Measurements from ENCODE around the gene MAP7D2.
"Not testable (repeated sequence)": the region's sequence is repeated elsewhere in the genome, so short reads cannot be mapped to it uniquely, and the experiment has no call there.

The MAP7D2 gene

DNA sequence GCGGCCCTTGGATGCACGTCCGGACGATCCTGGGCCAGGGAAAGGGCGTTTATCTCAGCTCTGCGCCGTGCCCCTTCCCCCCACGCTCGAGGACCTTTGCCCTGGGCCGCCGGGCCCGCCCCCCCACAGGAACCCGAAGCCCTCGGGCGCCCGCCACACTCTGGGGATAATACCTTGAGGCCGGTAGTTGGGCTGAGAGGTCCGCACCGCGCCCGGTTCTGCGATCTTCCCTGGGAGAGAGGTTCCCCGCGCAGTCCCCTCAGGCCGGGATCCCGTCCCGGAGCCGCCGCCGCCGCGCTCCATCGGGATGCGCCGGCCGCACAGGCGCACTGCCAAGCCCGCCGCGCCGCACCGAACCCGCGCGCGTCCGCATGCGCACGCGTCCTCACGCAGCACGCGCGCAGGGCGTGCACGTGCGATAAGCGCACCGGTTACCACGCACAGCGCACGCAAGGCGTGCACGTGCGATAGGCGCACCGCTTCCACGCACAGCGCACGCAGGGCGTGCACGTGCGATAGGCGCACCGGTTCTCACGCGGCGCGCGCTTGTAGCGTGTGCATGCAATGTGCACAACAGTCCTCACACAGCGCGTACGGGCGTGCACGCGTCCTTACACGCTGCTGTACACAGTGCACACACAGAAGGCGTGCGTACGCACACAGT, at the start of gene MAP7D2:
Gene MAP7D2, minus strand, starts transcription at position 331 of the 664 bp plus-strand sequence. Its CDS starts 28 bp downstream, at position 303.
- peak; percentile 25 for DNase-seq (ENCODE audit: low read depth, low spot score)

GRCh38 chrX:20162516-20162915, 45.8 kb upstream of the MAP7D2 start:
- not testable (repeated sequence) for DNase-seq (ENCODE audit: low read depth, low spot score)

DNA sequence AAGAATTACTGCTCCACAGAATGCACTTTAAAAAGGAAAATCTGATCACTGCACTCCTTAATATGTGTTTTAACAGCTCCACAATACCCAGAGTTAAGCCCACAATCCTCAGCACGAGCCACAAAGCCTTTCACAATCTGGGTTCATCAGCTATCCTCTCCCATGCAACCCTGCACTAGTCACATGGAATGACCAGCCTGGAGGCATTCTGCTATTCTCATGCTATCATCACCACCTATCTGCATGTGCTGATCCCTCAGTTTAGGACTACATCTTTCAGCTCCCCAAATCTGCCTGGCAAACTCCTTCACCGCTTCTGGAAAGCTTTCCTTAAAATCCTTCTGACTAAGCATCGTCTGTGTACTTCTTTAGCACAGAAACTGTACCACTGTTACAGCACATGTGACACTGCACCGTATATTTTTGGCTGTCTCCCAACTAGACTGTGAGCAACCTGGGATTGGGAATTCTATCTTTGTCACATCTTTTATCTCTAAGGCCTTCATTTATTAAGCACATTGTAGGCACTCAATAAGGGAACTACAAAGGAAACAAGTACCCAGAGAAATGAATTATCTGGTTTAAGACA, 43.2 kb upstream of the MAP7D2 start:
- DNase-seq (ENCODE audit: low read depth, low spot score), result no peak

- no peak for DNase-seq (ENCODE audit: low read depth, low spot score)
Measured at GRCh38 chrX:20151689-20152088, 35.0 kb upstream of the MAP7D2 start.

GRCh38 chrX:20149326-20149725, 32.6 kb upstream of the MAP7D2 start:
- no peak for DNase-seq (ENCODE audit: low read depth, low spot score)

DNA sequence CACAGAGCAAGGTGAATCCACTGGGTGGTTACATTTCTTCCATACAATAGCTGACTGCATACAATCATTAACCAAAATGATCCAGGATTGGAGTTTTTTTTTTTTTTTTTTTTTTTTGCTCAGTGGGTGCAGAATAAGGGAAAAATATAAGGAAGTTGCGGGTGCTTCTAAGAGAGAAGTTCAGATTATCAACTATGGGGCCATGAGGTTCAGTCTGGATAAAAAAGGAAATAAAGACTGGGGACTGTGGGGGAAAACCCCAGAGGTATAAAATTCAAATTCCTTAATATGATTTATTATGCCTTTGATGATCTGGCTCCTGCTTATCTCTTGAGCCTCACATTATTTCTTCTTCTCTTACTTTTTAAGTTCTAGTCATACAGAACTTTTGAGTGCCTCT, 30.9 kb upstream of the MAP7D2 start:
- DNase-seq (ENCODE audit: low read depth, low spot score), result no peak

DNA sequence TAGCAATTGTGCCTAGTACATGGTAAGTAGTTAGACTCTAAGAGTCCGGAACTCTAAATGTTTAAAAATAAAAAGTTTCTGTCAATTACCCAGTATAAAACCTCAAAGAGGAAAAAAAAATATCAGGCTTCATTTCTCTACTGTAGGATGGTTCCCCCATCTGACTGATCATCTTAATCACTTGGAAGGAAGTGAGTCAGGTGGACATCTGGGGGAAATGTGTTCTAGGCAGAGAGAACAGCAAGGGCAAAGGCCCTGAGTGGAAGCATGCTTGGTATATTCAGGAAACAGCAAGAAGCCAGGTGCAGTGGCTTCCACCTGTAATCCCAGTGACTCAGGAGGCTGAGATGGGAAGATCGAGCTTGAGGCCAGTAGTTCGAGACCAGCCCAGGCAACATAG, 27.8 kb upstream of the MAP7D2 start:
- DNase-seq (ENCODE audit: low read depth, low spot score), result no peak

GRCh38 chrX:20143561-20143960, 26.9 kb upstream of the MAP7D2 start:
- DNase-seq (ENCODE audit: low read depth, low spot score), result no peak

- DNase-seq (ENCODE audit: low read depth, low spot score), result no peak
Measured at GRCh38 chrX:20143111-20143510, 26.4 kb upstream of the MAP7D2 start.

DNA sequence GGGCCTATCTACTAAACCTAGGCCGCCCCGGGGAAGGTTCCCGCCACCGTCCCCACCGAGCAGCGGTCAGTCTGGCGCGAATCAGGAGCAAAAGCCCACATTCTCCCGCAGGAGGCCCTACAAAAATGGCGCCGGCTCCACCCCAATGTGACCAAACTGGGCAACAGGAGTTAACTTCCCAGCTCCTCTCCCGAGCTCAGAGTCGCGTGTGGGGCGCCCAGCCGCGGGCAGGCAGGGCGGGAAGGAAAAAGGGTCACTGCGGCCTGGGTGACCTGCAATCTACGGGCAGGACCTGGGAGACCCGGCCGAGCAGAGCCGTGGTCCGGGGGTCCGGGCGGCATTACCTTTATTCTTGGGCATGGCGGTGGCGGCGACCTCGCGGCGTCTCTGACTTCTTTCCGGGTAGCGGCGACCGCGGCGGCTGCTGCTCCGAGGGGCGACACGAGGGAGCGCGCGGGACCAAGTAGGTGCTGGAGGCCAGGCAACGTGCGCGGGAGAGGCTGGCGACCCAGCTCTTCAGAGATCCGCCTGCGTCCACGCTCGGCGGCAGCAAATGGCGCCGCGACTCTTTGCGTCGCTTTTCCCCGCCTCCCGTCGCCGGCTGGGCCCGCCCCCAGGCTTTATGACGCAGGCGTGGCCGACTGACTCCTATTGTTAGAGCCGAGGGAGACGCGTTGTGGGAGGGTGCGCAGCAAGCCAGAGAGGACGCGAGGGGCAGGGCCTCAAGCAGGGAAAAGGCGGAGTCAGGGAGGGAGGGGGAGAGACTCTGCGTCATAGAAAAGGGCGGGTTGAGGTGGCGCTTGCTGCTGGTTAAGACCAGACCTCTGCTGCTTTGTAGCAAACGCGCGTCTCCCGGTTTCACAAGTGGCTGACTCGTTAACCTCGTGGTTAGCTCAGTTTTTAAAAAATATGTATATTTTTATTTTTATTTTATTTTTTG, 24.8 kb upstream of the MAP7D2 start, which contains the start of gene EIF1AX:
Gene EIF1AX, minus strand, starts transcription at position 558 of the 940 bp plus-strand sequence. Its CDS starts 198 bp downstream, at position 360.
- peak; percentile 100 for DNase-seq (ENCODE audit: low read depth, low spot score)

DNA sequence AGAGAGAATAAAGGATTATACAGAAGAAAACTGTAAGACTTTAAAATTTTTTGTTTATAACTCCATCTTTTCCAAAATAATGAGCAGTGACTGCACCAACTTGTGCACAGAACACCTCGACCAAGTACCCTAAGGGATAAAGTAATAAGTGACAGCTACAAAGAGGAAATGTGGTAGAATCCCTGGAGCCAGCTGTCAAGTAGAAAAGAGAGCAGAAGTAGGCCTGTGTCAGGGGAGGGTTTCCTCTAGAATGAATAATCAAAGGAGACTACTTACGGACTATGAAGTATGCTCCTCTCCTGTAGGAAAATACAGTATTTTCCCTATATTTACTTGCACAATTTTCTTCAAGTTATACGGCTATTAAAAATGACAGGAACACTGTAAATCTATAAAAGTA, 23.7 kb upstream of the MAP7D2 start:
- DNase-seq (ENCODE audit: low read depth, low spot score), result no peak

DNA sequence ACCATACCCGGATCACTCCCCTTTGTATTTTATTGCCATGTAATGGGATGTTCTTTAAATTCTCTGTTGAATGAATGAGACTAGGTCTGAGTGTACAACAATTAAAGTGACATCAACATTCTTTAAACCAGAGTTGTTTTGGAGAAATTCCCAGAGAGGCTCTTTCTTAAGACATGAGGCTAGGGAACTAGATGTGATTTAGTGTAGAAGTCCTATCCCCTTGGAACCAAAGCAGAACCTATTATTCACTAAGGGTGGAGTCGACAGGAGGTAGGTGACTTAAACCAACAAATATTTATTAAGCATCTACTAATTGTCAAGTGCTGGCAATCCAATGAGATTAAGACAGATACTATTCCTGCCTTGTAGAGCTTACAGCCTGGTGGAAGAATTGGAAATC, 23.3 kb upstream of the MAP7D2 start:
- DNase-seq (ENCODE audit: low read depth, low spot score), result peak; percentile 27

GRCh38 chrX:20135944-20136343, 19.2 kb upstream of the MAP7D2 start:
- DNase-seq (ENCODE audit: low read depth, low spot score), result no peak

- DNase-seq (ENCODE audit: low read depth, low spot score), result no peak
Measured at GRCh38 chrX:20132666-20133065, 16.0 kb upstream of the MAP7D2 start.

- no peak for DNase-seq (ENCODE audit: low read depth, low spot score)
Measured at GRCh38 chrX:20130357-20130756, 13.7 kb upstream of the MAP7D2 start.

GRCh38 chrX:20129547-20129946, 12.8 kb upstream of the MAP7D2 start:
- no peak for DNase-seq (ENCODE audit: low read depth, low spot score)

- no peak for DNase-seq (ENCODE audit: low read depth, low spot score)
Measured at GRCh38 chrX:20128670-20129069, 12.0 kb upstream of the MAP7D2 start.

- not testable (repeated sequence) for DNase-seq (ENCODE audit: low read depth, low spot score)
Measured at GRCh38 chrX:20127440-20127839, 10.7 kb upstream of the MAP7D2 start.

DNA sequence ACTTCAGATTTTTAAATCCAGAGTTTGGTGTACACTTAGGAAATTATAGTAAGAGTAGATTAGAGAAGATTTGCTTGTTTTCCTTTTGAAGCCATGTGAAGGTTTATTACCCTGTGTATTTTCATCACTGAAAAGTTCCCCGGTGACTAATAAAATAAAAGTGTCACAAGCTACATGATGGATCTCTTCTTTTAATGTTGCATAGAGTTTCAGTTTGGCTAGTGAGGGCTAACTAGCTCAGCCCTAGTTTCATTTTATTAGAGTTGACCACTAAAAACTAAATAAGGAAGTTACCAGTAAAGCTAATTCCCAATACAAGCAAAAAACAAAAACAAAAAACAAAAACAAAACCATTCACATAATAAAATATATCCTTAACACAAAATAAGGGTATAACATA, 10.1 kb upstream of the MAP7D2 start:
- DNase-seq (ENCODE audit: low read depth, low spot score), result not testable (repeated sequence)

DNA sequence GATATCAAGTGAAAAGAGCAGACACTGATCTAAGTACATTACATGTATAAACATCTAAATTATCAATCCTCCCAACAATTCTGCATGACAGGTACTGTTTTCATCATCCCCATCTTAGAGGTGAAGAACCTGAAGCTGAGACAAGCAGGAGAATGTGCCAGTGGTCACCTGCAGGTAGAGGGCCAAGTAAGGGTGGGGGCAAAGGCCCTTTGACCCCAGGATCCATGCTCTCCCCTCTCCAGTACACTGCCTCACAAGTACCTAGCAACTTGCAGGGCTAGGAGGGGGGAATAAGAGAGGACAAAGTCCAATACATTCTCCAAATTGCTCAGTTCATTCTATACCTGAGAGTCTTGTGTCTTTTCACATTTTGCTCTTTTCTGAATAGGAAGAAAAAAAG, 8.3 kb upstream of the MAP7D2 start:
- DNase-seq (ENCODE audit: low read depth, low spot score), result no peak

DNA sequence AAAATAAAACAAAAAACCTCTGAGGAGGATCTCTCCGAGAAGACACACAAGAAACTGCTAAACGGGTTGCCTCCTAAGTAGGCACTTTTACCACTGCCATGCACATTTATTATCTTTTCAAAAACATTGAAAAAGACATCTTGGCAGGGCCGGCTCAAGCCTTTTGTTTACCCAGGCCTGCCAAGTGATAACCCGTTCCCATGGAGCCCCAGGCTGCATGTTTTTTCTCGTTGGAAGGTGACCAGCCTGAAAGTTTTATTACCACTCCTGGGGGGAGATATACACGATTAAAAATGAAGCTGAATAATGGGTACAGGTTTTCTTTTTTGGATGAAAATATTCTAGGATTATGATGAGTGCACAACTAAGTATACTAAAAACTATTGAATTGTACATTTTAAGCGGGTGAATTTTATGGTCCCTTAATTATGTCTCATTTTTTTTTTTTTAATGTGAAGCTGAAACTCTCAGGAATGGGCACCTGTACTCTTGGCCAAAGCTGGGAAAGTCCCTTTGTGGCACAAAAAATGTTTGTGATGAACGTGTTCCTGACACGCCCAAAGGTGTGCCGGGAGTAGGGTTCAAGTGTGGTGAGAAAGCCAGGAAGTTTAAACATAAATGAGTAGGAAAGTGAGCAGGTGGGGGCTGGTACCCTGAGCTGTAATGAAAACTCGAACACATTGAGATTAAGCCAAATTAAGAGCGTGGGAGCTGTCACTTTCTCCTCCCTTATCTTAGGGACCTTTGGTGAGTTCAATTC, 1.5 kb upstream of the MAP7D2 start:
- no peak for DNase-seq (ENCODE audit: low read depth, low spot score)
